HG02852 (cell line): ENCODE results near the gene LRRC10.

ENCODE experiments used
- ATAC-seq: cut with Tn5 transposase; IDR thresholded peaks from one replicate; pipeline ENCODE4 v1.9.1; 2021; ENCODE audit warnings: mild to moderate bottlenecking, moderate library complexity; ENCODE audit not compliant: unreplicated experiment

LRRC10 gene

GRCh38 chr12:69570545-69571399, 39.9 kb downstream of the LRRC10 start:
- ATAC-seq, result peak; percentile 84

DNA sequence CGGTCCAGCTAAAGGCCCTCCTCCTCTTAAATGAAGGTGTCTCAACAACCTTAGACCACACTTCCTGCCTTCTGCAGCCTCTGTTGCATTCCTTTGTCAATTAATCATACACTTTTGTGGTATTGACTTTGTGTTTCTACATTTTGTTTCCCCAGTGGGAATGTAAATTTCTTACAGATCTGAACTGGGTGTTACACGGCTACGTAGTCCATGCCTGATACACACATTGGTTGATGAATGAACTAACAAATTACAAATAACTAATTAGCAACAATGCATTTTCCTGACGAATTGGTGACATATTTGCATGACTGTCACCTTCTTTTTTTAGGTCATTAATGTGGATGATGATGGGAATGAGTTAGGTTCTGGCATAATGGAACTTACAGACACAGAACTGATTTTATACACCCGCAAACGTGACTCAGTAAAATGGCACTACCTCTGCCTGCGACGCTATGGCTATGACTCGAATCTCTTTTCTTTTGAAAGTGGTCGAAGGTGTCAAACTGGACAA, 40.6 kb downstream of the LRRC10 start:
- no peak for ATAC-seq

- ATAC-seq, result no peak
Observed at GRCh38 chr12:69569236-69569635, 41.5 kb downstream of the LRRC10 start.

DNA sequence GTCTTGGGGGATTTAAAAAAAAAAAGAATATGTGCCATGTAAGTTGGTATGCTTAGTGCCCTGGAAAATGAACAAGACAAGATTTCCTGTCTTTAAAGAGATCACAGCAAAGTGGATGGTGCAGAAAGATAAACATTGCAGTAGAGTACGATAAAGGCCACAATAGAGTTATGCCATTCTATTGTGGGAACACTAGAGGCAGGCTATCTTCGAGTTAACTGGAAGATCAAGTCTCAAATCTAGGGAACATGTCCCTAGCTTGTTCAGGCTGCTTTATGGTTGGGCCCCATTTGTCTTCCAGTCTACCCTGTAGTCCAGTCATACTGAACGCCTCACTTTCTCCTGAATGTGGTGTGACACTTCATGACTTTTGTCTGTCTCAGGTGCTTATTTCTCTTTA, 44.1 kb downstream of the LRRC10 start:
- ATAC-seq, result no peak

DNA sequence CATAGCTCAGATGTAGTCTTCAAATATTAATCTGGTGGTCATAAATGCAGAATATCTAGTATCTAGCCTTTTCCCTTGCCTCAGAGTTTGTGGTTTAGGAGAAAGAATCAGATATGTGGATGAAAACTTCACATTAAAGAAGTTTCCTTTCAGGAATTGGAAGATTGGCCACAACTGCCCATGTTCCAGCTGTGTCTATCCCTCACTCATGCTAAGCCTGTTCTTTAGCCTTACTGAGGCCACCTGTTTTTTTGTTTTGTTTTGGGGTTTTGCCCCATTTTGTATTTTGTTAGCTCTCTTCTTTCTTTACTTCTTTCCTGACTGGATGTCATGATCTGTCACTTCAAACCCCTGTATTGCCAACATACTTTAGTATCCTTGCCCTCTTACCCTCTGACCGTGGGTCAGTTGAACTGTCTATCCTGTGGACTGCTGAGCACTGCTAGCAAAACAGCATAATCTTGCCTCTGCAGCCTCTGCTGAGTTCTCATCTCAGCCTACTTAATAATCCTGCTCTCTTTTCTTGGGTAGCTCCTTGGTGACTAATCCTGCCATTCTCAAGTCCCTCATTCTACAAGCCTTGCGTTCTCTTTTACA, 47.4 kb downstream of the LRRC10 start:
- ATAC-seq, result no peak
